Panc1 (cell line): ENCODE data around the gene SRP68. TPM values are rescaled to one million over a fixed set of nuclear protein-coding genes. Genes with fewer than 3 reads are reported as not detected.

Source experiments
- ATAC-seq: fragments of 200-7000 bp; cut with Tn5 transposase; 2 replicates; pipeline ENCODE4 v1.9.1; 2020; ENCODE audit warnings: mild to moderate bottlenecking, moderate library complexity
- BruUV-seq: library from RNA; stranded (reverse); fragments of 400-500 nt; replicated peaks from 2 replicates; lab custom pipeline; 2021; lab: Mats Ljungman, UMichigan
- CTCF ChIA-PET: fragments of 300-600 bp; sonication (Branson Sonifier 250); formaldehyde crosslinking; loops from one replicate; lab custom pipeline; 2022; ENCODE audit warnings: antibody characterized with exemption; lab: Charles Lee
- POLR2A ChIA-PET: fragments of 300-600 bp; sonication (Branson Sonifier 250); formaldehyde crosslinking; loops from one replicate; lab custom pipeline; 2022; ENCODE audit warnings: antibody characterized with exemption; lab: Charles Lee
- DNase-seq: peaks from one replicate; pipeline ENCODE4 v3.0.0-alpha.2; 2010; ENCODE audit warnings: low read depth, low spot score
- H3K27ac ChIP-seq: 2 replicates; pipeline ENCODE4 v1.5.1; 2011; ENCODE audit warnings: mild to moderate bottlenecking, low read length, inconsistent platforms
- H3K27me3 ChIP-seq: fragments of 200-500 bp; sonication (Bioruptor generic); 2 replicates; pipeline ENCODE4 v1.6.0; 2014; ENCODE audit warnings: low read length, inconsistent platforms; ENCODE audit not compliant: control insufficient read depth, insufficient read depth
- H3K36me3 ChIP-seq: fragments of 200-500 bp; sonication (Bioruptor generic); 2 replicates; pipeline ENCODE4 v1.5.1; 2014; ENCODE audit warnings: inconsistent platforms, mild to moderate bottlenecking, low read length, moderate library complexity; ENCODE audit not compliant: control insufficient read depth, insufficient read depth
- H3K4me1 ChIP-seq: 2 replicates; pipeline ENCODE4 v1.5.1; 2011; ENCODE audit warnings: inconsistent platforms, mild to moderate bottlenecking, low read length, moderate library complexity; ENCODE audit not compliant: control insufficient read depth, insufficient read depth
- H3K4me3 ChIP-seq, 2 experiments: 2 replicates each; pipeline ENCODE4 v1.5.1; 2011 to 2012; ENCODE audit warnings: low read depth in 2 of 2, low read length in 2 of 2, mild to moderate bottlenecking in 2 of 2, inconsistent platforms in 1 of 2, moderate library complexity in 1 of 2
- H3K9me3 ChIP-seq: fragments of 200-500 bp; sonication (Bioruptor generic); 2 replicates; pipeline ENCODE4 v1.5.1; 2014; ENCODE audit warnings: low read depth, mild to moderate bottlenecking, inconsistent platforms, low read length, moderate library complexity; ENCODE audit not compliant: control insufficient read depth, insufficient read depth
- CTCF ChIP-seq: fragments of 450-650 bp; IDR thresholded peaks from 2 replicates; pipeline ENCODE4 v1.5.1; 2017; ENCODE audit warnings: mild to moderate bottlenecking
- POLR2AphosphoS5 ChIP-seq: IDR thresholded peaks from 2 replicates; pipeline ENCODE4 v1.6.1; 2012; ENCODE audit warnings: mild to moderate bottlenecking, low read depth, low read length, moderate library complexity
- REST ChIP-seq, 2 experiments: IDR thresholded peaks; 2 replicates each; pipeline ENCODE4 v1.6.1; 2011 to 2012; ENCODE audit warnings: low read depth in 2 of 2, control low read depth in 1 of 2, low read length in 1 of 2, mild to moderate bottlenecking in 1 of 2, moderate library complexity in 1 of 2; ENCODE audit not compliant: insufficient read depth in 1 of 2
- SIN3A ChIP-seq: IDR thresholded peaks from 2 replicates; pipeline ENCODE4 v1.6.1; 2012; ENCODE audit warnings: low read depth, mild to moderate bottlenecking, low read length, moderate library complexity, borderline replicate concordance; ENCODE audit not compliant: insufficient read depth
- TCF7L2 ChIP-seq: IDR thresholded peaks from 2 replicates; pipeline ENCODE4 v1.6.1; 2011; ENCODE audit warnings: mild to moderate bottlenecking, low read depth, low read length, inconsistent platforms
- in situ Hi-C: cut with HindIII; loops from 2 replicates; pipeline ENCODE4 v1.10.0; 2016; ENCODE audit warnings: low sequenced_read_pairs, low pct_unique_long_range_greater_than_20kb
- intact Hi-C: fragments of 100-400 bp; cut with micrococcal nuclease; formaldehyde crosslinking; loops from one replicate; pipeline ENCODE4 v1.10.0; 2022; ENCODE audit not compliant: unreplicated experiment
- total RNA-seq: library from RNA; stranded (reverse); gene quantifications from one replicate; pipeline ENCODE4 v1.2.1, GENCODE V29; 2021; ENCODE audit not compliant: unreplicated experiment

SRP68 gene
- total RNA-seq, 1 experiment from 2014 or later: 100 TPM

GRCh38 chr17:76033139-76033538 lies 39.2 kb downstream of the SRP68 start:
- no peak for ATAC-seq
- BruUV-seq: no TSS peak
- Histone ChIP-seq H3K36me3 (no peaks in the 10 kb centered on the region), H3K9me3 (no peaks in the 10 kb centered on the region), H3K4me1 (peaks cover 19% of the 10 kb centered on the region), H3K27me3 (no peaks in the 10 kb centered on the region), H3K4me3 (no peak overlapping the region), H3K27ac (no peak overlapping the region)
- in situ Hi-C loops: no loop called here
- TF ChIP-seq SIN3A (no peak), REST (IDR thresholded peaks at IDR 0.05; ENCODE audit: insufficient read depth in 1 of 2, low read depth in 2 of 2, low read length in 1 of 2) (no peak), POLR2AphosphoS5 (no peak), TCF7L2 (no peak), CTCF (no peak)
- DNase-seq: no peak
- intact Hi-C loops: no loop called here
- POLR2A ChIA-PET: no interaction called here
- CTCF ChIA-PET: interaction anchor here (0.6 to 1.2 kb wide), 2 partner anchors 35 to 145 kb away, joined by 3 to 4 read pairs; no protein-coding TSS in a partner anchor

GRCh38 chr17:76032780-76033108 lies 39.6 kb downstream of the SRP68 start:
- Histone ChIP-seq H3K9me3 (no peaks in the 10 kb centered on the region), H3K36me3 (no peaks in the 10 kb centered on the region), H3K27me3 (no peaks in the 10 kb centered on the region), H3K4me3 (no peak overlapping the region), H3K4me1 (peaks cover 22% of the 10 kb centered on the region), H3K27ac (no peak overlapping the region)
- no peak for ATAC-seq
- no TSS peak for BruUV-seq
- POLR2A ChIA-PET: interaction anchor here (0.6 kb wide), 1 partner anchor 21 kb away, joined by 3 read pairs; no protein-coding TSS in a partner anchor
- in situ Hi-C loops (no loop called here), intact Hi-C loops (no loop called here)
- no peak for DNase-seq
- CTCF ChIA-PET: no interaction called here
- no peak for TF ChIP-seq POLR2AphosphoS5
- TF ChIP-seq CTCF: no peak
- TF ChIP-seq TCF7L2: no peak
- TF ChIP-seq REST (IDR thresholded peaks at IDR 0.05; ENCODE audit: insufficient read depth in 1 of 2, low read depth in 2 of 2, low read length in 1 of 2): no peak
- no peak for TF ChIP-seq SIN3A
